Right renal pelvis (tissue), 4 donors: ENCODE measurements around the gene BCAP29. TPM values are rescaled to one million over a fixed set of nuclear protein-coding genes. Genes with fewer than 3 reads are reported as not detected.

Source experiments
- DNase-seq, 4 donors: peaks; one replicate each; pipeline ENCODE4 v3.0.0-alpha.2; 2013; ENCODE audit warnings: low read depth in 4 of 4, low spot score in 3 of 4, missing footprints in 1 of 4
- polyA plus RNA-seq, 4 donors: library from polyadenylated mRNA; unstranded; fragments of 120-200 nt; gene quantifications; one replicate each; pipeline ENCODE4 v1.2.1, GENCODE V29; 2013; ENCODE audit not compliant: insufficient read length in 4 of 4

Gene BCAP29
- polyA plus RNA-seq, 4 donors = 47.8 to 73.1 (median 61.8) TPM

DNA sequence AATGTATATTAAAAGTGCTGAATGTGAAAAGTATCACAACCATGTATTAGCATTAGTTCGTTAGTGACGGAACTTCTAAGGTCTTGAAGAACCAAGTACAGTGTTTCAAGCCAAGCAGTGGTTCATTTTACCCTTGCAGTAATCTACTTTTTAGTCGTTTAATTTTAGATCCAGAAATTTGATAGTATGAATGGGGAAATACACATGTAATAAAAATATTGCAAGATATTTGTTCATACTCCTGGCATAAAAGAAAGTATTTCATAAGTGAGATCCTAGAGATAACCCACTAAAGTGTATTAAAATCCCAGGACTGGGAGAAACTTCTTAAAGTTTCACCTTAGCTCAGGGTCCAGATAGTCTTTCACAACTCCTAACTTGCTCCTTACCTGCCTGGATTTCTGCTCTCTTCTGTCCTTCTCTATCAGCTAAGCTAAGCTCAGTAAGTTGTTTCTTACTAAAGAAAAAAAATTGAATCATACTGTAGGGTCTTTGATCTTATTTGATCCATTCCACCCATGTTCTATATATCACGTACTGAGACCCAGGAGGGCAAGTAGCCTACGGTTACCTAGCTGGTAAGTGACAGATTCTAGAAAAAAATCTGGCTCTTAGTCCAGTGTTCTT lies 1.5 kb downstream of the BCAP29 start:
- DNase-seq = no peak

DNA sequence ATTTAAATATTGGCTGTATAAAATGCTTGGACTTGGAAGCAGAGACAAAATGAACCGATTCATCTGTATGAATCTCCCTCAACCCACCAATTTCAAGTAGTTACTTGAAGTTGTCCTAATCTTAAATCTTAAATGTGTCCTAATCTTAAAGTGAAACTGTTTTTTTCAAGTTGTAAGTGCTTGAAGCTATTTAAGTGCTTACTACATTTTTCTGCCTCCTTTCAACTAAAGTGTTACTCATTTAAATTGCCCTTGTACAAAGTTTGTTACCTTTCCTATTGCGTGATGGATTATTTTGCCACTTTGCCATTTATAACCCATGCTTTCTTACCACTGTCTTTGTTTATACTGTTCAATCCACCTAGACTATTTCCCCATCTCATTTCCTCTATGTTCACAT lies 2.8 kb downstream of the BCAP29 start:
- DNase-seq = no peak

DNA sequence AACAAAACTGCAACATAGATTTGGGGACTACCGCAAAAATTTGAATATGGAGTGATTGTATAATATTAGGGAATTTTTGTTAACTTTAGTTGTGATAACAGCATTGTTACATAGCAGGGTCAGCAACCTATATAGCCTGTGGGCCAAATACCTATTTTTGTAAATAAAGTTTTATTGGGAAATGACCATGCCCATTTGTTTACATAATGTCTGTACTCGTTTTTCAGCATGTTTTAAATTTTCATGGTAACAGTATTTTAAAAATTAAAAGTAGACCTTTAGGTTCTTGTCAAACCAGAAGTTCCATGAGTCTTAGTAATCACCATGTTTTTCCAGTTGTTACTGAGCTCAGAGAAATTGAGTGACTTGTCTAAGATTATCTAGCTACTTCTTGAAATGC lies 4.7 kb downstream of the BCAP29 start:
- no peak for DNase-seq

DNA sequence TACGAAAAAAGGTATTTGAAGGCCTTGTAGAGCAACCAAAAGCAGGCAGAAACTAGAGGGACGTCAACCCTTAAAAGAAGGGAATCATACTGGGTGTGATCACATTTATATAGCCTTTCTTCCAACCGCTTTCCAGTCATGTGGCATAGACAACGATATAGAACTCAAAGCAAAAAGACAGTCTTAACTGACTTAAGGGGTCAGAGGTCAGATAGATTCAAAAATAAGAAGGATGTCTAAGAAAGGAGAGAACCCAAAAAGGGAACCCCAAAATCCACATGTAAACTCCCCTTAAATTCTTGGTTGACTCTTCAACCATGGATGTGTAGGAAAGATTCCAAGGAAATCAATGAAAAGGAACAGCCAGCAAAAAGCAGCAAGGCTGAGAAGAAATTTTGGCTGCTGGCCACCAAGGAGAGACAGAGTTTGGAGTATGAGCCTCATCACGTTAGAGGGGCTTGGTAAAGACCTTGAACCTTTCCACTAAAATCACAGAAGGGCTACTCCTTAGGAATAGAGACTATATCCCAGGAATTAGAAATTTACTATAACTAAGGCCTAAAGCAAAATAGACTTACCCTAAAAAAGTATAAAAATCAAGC lies 8.6 kb downstream of the BCAP29 start:
- DNase-seq = no peak

DNA sequence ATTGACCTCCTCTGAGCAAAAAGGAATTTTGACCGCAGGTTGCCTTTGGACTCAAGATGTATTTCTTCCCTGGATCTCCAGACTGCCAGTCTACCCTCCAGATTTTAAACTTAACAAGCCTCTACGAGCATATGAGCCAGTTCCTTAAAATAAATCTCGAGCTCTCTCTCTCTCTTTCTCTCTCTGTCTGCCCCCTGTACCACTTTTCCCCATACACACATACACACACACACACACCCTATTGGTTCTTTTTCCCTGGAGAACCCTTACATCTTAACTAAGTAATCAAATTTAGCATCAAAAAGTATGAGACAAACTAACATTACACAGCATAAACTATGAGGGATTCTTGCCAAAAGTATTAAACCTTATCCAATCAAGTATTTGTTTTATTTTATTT lies 11.4 kb downstream of the BCAP29 start:
- DNase-seq = no peak

DNA sequence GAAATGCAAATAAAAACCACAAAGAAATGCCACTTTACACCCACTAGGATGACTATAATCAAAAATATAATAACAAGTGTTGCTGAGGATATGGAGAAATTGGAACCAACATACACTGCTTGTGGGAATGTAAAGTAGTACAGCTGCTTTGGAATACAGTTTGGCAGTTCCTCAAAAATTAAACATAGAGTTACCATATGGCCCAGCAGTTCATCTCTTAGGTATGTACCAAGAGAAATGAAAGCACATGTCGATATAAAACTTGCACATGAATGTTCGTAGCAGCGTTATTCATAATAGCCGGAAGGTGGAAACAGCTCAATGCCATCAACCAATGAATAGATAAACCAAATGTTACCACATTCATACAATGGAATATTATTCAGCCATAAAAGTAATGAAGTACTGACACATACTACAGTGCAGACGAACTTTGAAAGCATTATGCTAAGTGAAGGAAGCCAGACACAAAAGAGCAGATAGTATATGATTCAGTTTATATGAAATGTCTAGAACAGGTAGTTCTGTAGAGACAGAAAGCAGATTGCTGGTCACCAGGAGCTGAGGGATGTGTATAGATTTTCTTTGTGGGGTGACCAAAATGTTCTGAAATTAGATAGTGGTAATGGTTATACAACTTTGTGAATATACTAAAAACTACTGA lies 12.4 kb downstream of the BCAP29 start:
- no peak for DNase-seq

DNA sequence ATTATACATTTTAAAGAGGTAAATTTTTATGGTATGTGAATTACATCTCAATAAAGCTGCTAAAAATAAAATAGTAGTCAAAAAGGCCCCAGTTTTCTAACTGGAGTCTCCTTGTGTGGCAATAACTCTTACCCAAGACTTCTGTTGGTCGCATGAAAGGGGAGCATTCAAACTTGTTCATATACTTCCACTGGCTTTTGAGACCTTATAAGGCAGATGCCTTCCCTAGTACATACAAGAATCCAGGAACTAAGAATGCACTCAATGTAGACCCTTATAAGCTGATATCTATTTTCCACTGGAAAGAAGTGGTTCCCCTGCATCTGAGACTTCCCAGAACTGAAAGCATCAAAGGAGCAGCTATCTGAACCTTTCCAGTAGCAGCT lies 13.0 kb downstream of the BCAP29 start:
- no peak for DNase-seq

DNA sequence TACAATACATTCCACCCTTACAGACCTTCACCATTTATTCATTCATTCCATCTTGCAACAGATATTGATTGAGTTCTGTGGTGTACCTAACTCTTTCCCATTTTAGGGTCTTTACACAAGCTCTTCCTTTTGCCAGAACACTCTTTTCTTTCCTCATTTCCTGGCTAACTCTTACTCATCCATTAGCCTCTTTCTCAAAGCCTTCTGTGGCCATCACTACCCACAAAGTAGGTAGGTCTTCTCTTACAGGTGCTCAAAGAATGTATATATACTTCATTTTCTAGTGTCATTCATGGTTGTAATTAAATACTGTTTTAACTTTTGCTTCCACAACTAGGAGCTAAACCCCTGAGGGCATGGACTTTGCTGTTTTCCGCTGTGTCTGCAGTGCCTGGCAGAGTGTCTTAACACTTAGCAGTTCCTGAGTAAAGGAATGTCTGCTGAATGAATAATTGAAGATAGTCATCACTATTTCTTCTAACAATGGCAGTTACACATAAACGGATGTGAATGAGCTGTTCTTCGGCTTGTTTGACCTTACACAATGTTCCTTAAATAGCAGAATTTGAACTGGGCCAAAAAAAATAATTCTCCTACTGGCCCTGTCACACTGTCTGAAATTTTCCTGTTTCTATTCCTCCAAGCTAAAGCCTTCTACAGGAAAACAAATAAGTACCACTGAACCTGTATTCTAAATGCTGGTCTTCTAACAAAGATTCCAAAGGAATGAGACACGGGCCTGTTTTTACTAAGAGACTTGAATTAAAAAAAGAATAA lies 15.1 kb downstream of the BCAP29 start:
- no peak for DNase-seq

DNA sequence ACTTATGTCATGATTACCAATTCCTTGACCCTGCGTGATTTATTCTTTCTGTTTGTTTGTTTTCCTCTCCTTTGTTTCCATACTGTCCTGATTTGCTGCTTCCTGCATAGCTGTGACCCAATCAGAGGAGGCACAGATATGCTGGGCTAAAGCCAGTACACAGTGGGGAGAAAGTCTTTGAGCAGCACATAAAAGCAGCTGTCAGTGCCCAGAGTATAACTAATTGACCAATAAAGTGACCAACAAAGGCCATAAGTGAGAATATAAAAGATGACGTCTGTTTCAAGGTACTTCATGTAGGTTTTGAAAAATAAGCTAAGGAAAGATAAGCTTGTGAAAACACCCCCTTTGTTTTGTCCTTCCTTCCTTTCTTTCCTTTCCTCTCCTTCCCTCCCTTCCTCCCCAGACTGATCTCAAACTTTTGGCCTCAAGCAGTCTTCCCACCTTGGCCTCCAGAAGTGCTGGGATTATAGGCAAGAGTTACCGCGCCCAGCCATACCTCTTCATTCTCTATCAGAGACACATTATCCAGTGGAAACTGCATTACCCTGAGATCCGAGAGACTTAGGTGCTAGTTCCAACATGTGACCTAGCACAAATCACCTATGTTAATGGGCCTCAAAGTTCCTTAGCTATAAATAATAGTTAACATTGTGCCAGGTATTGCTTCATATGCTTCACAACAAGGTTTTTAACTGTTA lies 17.0 kb downstream of the BCAP29 start:
- DNase-seq = no peak

DNA sequence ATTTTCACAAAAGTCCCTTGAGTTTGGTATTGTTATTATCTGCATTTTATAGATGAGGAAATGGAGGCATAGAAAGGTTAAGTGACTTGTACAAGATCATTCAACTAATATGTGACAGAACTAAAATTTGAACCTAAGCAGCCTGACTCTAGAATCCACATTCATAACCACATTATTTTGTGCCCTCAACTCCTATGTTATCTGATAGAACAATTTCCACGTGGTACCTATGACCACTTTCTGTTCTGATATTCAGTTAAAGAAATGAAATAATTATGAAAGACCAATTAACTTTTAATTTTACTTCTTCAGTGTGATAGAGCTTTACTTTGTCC lies 17.5 kb downstream of the BCAP29 start:
- no peak for DNase-seq

DNA sequence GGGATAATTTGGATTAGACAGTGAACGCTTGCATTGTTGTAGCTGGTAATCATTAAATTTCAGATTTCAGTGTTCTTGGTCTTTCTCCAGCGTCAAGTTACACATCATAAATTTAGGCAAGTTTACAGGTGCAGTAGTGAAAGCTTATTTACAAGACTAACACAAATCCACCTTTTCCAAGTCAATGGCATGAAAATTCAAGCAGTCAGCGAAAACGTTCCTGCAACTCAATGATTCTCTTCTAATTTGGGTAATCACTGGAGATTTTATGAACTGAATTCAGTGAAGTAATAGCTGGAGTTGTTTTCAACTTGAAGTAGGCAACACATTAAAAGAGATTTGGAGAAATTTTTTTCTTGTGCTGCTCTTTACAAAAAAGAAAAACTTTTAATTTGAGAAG lies 17.9 kb downstream of the BCAP29 start:
- DNase-seq = no peak

DNA sequence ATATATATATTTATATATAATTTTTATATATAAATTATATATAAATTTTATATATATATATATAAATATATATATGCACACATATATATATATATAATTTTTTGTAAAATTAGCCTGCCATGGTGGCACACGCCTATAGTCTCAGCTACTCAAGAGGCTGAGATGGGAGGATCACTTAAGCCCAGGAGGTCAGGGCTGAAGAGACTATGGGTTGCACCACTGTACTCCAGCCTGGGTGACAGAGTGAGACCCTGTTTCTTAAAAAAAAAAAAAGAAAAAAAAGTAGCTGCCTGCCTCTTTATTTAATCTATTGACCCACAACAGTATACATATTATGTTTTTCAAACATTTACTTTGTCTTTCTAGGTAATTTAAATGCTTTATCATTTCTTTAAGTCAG lies 19.2 kb downstream of the BCAP29 start:
- DNase-seq = no peak

DNA sequence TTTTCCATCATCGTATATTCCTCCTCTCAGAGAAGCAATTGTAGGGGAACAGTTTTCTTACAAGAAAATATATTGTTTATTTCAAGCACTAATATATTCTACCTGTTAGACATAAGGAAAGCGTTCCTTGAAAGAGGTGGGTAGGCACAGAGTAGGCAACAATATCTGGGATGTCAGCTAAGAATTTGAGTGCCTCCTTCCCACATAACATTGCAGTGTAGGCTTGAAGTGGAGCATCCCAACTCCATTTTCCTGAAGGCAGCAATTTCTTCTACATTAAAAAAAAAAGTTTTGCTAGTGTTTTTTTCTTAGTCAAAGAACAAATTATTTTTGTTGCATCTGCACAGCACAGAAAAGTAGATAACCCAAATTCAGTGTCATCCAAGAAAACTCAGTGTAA lies 20.8 kb downstream of the BCAP29 start:
- no peak for DNase-seq

DNA sequence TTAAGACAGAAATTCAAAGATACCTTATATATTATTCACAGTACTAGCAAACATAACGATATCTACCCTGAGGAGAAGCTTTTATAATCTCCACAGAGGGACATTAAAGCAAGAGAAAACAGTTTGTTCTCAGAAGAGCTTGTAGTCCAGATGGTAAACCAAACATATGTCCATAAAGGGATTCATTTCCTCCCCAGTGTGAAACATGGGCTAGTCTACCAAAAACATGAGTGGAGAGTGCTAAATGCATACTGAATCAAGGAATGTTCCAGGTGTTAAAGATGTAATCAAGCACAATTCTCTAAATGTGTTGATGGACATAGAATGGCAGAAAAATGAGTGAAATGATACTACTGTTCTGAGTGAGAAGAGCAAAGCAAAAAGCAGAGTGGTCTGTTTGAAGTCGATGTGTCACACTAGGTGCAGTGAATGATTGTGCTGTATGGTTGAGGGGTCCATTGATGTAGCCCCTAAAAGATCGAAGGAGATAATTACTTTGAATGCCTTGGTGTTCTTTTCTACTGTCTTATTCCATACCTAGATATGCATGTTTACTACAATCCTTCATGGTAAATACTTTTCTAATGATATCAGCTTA lies 25.3 kb downstream of the BCAP29 start:
- no peak for DNase-seq

DNA sequence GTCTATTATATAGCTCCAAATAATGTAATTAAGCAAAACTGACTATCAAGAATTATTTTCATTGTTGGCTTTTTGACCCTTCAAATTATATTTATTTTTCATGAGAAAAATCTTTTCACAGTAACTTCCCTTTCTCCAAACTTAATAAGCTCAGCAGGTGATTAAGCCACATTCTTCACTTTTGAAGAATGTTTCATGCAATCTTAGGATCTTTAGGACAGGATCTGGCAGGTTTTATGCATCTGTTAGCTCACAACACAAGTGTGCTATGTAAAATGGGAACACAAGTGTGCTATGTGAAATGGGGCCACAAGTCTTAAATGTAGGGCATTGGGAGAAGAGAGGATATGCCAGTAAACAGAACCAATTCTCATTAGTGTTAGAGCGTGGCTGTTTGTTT lies 26.3 kb downstream of the BCAP29 start:
- no peak for DNase-seq

DNA sequence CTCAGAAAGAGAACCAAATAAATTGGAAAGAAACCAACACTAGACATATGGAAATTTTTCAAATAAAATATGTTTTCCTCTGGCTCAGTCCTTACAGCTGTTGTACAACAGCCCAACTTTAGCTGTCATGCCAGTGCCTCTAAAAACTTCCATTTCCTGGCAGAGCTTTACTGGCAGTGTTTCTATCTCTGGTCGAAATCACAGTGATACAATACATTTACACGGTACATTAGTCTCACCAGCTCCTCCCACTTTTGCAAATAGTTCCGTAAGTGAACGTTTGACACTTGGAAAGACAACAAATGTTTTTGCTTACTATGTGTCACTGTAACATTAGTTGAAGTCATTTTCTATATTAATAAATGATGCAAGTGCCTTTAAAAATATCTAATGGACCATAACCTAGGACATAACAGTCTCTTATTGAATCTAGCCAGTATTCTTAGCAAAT lies 29.8 kb downstream of the BCAP29 start:
- no peak for DNase-seq

DNA sequence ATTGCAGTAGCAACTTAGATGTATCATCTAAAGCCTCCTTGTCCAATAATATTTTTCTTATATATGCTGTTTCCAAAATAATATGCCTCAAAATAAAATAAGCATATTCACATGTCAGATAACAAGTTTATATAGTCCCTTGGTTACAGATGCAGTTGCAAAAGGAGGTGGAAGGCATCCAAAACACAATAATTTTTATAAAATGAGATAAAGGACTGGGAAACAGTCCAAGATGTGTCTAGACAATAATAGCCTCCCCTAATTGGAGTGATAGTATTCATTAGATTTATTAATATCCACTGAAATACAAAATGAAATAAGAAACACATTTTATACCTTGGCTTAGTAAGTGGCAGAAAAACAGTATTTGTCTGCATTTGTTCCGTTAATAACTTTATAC lies 30.3 kb downstream of the BCAP29 start:
- DNase-seq = no peak

DNA sequence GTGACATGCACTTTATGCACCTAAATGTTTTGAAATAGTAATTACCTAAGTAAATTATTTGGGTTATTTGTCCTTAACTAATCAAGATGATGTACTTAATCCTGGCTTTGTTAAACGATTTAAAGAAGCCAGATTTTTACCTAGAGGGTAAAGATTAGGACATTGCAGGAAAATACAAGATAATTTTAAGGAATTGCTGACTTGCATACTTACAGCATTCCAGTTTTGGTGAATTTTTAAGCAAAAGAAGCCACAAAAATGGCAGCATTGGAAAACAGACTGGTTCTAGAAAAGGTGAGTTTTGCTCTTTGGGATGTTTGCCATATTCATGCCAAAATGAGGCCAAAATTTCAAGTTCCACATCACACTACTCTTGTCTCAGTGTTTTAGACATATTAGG lies 33.4 kb downstream of the BCAP29 start:
- DNase-seq = no peak

DNA sequence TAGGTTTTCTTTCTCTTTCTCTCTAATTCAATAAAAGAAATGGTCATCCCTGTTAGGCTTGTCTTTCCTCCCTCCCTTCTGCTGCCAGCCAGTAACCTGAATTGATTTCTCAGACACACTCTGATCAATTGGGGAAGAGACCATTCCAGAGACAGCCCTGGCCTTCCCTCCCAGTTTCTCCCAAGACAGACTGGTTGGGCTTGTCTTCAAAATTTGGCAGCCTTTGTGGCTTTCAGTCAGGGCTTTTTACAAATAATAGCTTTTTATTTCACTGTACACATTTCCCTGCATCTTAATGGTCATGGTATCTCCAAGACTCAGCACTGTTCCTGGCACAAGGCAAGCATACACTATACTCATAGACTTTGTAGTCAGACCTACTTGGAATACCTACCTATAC lies 33.9 kb downstream of the BCAP29 start:
- DNase-seq = no peak

DNA sequence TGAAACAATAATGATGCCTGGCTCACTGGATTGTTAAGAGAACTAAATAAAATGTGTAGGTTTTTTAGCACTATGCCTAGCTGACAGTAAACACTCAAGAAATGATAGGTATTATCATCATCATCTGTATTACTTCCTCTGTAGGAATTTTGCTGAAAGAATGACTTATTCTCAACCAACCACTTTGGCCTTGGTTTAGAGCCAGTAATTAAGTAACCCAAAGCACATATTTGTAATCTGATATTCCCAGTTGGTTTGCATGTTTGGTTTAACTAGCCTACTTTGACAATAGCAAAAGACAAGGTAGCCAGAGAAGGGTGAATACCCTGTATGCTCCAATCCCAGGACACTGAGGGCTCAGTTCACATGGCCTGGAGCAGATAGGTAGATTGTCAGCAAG lies 34.4 kb downstream of the BCAP29 start:
- no peak for DNase-seq
